NCI-H128 (cell line): ENCODE results near the gene SPEM3.
"Not testable (repeated sequence)": the region's sequence is repeated elsewhere in the genome, so short reads cannot be mapped to it uniquely, and the experiment has no call there.

ENCODE experiments used
- DNase-seq: peaks from one replicate; lab custom pipeline; 2025; ENCODE audit not compliant: unreplicated experiment; lab: John Stamatoyannopoulos, UW

Gene SPEM3

DNA sequence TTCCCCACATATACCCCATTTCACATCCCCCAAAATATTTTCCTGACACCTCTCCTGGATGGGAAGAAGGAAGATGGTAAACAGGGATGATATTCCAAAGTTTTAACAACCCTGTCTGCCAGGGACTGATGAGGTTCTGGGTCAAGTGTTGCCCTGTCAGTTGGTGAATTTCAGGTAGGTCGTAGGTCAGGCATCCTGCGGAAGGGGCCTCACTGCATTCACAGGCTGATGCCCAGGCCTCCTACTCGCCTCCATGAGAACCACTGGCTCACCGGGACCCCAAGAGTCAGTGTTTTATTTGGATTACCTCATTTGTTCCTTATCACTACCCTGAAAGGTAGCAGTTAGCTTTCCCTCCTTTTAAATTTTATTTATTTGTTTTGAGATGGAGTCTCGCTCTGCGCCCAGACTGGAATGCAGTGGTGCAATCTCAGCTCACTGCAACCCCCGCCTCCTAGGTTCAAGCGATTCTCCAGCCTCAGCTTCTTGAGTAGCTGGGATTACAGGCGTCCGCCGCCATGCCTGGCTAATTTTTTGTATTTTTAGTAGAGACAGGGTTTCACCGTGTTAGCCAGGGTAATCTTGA is 40.2 kb downstream of the SPEM3 start:
- DNase-seq: no peak

DNA sequence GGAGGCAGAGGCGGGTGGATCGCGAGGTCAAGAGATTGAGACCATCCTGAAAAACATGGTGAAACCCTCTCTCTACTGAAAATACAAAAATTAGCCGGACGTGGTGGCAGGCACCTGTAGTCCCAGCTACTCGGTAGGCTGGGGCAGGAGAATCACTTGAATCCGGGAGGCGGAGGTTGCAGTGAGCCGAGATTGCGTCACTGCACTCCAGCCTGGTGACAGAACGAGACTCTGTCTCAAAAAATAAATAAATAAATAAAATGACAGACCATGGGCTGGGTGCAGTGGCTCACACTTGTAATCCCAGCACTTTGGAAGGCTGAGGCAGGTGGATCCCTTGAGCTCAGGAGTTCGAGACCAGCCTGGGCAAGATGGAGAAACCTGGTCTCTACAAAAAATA is 41.2 kb downstream of the SPEM3 start:
- not testable (repeated sequence) for DNase-seq

DNA sequence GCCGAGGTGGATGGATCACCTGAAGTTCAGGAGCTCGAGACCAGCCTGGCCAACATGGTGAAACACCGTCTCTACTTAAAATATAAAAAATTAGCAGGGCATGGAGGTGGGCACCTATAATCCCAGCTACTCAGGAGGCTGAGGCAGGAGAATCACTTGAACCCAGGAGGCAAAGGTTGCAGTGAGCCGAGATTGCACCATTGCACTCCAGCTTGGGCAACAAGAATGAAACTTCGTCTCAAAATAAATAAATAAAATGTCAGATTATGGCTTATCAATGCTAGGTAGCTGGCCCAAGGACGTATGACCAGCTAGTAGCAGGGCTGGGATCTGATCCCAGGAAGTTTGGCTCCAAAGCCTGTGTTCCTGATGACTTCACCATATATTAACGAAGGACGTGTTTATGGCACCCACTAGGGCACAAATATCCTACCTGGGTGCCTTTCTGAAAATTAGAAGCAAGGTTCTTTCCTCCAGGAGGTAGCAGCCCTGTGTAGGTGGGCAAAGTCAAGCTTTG is 41.9 kb downstream of the SPEM3 start:
- DNase-seq: not testable (repeated sequence)

DNA sequence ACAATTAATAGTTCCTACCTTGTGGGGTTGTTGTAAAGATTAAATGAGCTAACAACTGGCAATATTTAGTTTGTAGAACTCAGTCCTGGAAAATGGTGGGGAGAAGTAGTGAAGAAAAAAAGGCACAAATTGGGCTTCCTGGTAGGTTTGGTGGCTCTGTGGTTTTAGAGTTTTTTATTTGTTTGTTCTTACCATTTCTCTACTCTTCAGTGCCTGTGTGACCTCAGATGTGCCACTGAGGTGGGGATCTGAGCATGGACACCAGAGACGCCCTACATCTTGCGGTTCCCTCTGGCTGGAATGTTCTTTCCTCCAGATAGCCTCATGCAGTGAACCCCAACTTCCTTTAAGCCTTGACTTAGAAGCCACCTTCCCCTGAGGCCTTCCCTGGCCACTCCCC is 43.1 kb downstream of the SPEM3 start:
- no peak for DNase-seq

DNA sequence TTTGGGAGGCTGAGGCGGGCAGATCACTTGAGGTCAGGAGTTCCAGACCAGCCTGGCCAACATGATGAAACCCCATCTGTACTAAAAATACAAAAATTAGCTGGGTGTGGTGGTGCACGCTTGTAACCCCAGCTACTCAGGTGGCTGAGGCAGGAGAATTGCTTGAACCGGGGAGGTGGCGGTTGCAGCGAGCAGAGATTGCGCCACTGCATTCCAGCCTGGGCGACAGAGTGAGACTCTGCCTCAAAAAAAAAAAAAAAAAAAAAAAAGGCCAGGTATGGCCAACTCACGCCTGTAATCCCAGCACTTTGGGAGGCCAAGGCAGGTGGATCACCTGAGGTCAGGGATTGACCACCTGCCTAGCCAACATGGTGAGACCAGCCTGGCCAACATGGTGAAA is 46.1 kb downstream of the SPEM3 start:
- not testable (repeated sequence) for DNase-seq

DNA sequence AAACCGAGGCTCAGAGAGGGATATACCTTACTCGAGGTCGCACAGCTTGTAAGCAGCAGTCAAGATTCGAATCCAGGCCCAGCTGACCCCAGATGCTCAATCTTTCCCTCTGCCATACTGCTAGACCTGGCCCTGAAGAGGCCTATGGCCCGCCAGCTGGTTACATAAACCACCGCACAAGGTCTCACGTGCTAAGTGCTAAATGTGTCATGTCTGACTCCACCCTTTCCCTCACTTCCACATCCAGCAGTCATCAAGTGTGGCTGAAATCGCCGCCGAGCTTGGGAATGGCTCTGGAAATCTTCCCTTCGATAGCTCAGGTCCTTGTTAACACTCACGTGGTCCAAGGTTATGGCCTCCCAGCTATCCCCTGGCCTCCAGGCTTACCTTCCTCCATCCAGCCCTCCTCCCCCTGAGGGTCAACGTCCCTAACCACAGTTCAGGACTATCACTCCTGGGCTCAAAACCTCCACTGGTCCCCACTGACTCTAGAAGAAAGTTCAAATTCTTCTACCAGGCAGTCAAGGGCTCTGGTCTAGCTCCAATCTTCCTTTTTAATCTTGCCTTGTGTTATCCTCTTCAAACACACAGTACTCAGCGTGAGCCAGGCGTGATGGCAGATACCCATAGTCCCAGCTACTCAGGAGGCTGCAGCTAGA is 47.2 kb downstream of the SPEM3 start:
- DNase-seq: no peak

DNA sequence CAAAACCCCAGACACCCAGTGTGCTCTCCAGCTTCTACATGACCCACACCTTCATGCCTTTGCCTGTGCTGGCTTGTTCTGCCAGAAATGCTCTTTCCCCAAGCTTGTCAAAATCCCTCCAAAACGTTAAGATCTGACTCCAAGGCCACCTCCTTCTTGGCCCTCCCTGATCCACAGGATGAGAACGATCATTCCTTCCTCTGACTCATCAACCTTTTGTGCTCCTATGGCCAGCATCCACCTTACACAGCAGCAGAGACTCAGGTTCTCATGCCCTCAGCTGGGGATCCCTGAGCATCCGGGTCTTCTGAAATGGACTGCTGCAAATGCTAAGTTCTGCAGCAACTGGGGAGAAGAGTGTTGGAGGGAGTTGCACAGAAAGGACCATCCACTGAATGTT is 47.8 kb downstream of the SPEM3 start:
- DNase-seq: no peak

DNA sequence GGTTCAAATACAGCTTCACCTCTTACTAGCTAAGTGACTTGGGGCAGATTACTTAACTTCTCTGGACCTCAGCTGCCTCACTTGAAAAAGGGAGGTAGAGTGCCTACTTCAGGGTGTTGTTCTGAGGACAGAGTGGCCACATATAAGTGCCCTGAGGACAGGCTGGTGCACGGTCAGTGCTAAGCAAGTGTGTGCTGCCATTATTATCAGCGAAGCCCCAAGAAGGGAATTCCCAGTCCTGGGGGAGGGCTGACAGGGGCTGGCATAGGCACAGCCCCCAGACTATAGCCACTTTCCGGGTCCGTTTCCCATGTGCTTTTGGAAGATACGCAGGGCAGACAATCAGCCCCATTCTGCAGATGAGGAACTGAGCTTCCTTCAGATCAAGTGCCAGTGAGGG is 48.3 kb downstream of the SPEM3 start:
- no peak for DNase-seq

DNA sequence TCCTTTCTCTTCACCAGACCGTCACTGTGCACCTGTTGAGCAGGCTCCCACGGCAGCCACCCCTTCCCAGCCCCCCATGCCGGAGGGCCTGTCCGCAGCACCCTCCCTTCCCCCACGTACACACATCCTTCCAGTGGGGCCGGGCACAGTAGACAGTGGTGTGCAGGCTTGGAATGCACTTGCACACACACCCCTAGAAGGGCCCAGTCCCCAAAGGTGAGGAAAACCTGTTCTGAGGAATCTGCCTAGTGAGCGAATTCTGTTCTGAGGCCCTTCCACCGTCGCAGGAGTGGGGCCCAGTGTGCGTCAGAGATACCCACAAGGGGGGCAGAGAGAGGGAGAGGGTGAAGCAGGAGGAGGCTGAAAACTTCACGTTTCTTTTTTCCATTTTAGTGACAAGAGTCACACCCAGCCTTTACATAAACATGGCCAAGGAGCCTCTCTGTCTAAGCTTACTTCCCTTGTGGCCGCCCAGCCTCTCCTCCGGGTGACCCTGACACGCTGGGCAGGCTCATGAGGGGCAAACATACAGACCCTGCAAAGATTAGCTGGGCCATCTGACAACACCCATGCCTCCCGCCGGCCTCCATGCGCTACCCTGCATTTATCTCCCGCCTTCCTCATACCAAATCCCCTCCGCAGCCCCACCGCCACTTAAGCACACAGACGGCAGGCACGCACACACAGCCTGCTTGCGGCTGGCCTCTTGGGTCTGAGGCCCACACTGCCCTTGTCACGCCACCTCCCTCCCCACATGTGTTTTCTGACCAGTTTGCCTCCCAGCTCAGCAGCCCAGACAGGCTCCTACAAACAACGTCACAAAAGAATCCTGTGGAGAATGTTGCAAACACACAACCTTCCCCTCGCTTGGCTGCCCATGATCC is 49.0 kb downstream of the SPEM3 start:
- no peak for DNase-seq

DNA sequence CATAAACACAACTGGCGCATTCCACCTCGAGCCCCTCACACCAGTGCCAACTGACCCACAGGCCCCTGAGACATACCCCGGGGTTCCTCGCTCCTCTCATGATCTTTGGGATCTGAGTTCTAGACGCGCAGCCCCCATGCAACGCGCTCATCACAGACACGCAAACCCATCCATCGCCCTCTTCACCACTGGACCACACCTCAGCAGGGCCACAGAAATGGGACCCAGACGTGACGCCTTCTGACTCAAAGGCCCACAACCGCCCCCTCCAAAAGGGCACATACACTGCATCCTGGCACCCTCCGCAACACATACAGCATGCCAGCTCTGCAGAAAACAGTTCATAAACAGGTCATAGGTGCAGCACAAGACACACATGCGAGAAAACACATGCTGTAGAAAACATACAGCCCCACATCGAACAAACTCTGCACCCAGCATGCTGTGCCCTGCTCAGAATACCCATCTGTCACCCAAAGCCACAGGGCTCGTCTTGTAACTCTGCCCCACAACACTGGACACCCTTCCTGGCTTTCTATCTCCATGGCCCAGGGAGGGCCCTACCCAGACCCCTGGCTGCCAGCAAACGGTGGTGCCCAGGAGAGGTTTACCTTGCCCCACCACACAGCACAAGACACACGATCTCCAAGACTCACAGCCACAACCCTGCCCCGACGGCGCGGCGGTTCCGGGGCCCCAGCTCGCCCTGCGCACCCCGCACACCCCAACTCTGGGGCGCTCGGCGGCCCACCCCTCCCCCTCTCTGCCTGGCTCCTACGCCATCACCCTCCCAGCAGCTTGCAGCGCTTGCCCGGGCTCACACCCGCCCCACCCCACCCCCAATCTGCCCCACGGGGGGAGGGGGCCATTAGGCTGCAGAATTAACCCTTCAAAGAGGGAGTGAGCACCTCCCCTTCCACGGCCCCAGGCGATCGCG is 49.9 kb downstream of the SPEM3 start:
- no peak for DNase-seq

DNA sequence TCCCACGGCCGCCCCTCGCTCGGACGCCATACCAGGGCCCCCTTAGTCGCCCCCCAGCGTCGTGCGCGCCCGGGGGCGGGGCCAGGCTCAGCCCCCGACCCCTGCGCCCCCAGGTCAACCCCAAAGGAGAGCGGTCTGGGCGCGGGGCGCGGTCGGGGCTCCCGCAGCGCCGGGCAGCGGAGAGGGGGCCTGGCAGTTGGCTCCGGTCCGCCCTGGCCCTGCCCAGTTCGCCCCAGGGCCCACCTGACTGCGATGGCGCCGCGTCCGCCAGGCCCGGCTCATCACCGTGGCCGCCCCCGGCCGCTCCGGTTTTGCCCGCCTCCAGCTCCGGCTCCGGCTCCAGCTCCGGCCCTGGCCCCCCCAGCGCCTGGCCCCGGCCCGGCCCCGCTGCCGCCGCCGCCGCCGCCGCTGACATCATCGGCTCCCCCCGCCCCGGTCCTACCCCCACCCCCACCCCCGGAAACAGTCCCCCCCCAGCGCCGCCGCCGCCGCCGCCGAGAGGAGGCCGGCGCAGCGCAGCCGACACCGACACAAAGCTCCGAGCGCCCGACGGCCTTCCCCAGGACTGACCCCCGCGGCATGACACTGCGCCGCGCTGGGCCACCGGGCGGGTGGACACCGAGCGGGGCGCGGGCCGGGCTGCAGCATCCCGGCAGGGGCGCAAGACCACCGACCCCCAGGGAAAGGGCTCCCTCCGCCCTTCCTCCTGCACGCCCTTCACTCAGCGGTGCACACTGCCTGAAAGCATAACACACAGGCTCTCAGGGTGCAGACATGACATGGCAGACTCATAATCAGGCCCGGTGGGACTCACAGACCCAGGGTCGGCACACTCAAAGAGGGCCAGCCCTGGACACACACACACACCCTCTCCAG is 50.8 kb downstream of the SPEM3 start, which contains the start of gene ZBTB4:
Gene ZBTB4 (minus strand): TSS at position 419 of the 876 bp plus-strand sequence. CDS start 12,830 bp downstream, outside the sequence.
- DNase-seq: no peak

DNA sequence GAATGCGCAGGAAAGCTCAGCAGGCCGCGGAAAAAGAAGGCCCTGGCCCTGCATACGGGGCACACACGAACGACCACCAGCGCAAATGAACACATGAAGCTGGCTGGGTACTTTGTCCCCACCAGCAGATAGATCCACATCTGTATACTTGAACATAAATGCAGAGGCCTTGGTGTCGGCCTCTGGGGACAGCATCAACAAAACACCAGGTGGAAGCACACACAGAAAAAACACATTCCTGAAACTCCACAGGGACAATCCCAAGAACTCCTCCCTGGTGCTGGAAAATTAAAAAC is 51.4 kb downstream of the SPEM3 start:
- no peak for DNase-seq

DNA sequence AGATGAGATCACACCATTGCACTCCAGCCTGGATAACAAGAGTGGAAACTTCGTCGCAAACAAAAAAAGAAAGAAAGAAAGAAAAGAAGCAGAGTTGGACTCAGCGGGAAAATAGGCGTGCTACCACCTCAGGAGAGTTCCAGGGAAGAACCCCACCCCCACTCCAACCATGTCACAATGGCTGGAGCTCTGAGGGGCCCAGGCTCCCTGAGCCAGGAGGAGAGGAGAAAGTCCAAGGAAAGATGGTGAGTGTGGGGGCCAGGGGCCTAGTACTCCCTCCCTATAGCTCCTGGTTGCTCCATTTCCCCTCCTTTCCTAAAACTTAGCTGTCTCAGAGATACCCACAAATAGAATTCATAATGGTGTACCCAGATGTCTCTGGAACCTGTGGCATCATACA is 52.6 kb downstream of the SPEM3 start, which contains the start of gene SLC35G6:
Gene SLC35G6 (plus strand): TSS at position 172 of the 400 bp plus-strand sequence. CDS start 71 bp downstream, at position 243.
- DNase-seq: not testable (repeated sequence)

DNA sequence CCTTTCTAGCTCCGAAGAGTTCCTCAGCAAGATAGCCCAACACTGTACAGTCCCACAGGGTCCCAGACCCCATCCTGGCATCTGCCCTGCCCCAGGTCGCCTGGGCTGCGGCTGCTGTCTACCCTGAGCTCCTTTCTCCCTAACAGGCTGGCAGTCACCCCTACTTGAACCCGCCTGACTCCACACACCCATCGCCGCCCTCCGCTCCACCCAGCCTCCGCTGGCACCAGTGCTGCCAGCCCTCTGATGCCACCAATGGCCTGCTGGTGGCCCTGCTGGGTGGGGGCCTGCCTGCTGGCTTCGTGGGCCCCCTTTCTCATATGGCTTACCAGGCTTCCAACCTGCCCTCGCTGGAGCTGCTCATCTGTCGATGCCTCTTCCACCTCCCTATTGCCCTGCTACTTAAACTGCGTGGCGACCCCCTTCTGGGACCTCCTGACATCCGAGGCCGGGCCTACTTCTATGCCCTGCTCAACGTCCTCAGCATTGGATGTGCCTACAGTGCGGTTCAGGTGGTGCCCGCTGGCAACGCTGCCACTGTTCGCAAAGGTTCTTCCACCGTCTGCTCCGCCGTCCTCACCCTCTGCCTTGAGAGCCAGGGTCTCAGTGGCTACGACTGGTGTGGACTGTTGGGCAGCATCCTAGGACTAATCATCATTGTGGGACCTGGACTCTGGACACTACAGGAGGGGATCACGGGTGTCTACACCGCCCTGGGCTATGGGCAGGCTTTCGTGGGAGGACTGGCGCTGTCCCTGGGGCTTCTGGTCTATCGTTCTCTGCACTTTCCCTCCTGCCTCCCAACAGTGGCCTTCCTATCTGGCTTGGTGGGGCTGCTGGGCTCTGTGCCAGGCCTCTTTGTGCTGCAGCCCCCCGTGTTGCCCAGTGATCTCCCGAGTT is 53.4 kb downstream of the SPEM3 start:
- not testable (repeated sequence) for DNase-seq
